ENCODE results near the gene HIVEP3. TPM values are rescaled to one million over a fixed set of nuclear protein-coding genes. Genes with fewer than 3 reads are reported as not detected.
A peak's percentile ranks its signal among the peaks of the same experiment; 100 is the strongest.

Gene HIVEP3
- total and polyA plus RNA-seq, 2 donors (not counting 1 experiment from before 2014, with no cell fraction given) = 2.0 to 5.1 TPM

- Histone ChIP-seq H3K4me1 (ENCODE audit: control insufficient read depth in 2 of 2, insufficient read depth in 2 of 2, low read length in 2 of 2) (peaks cover 43 to 72% of the 10 kb centered on the region in 2 donors), H4K20me1 (ENCODE audit: control insufficient read depth, insufficient read depth, low read length, poor library complexity, severe bottlenecking) (no peaks in the 10 kb centered on the region), H3K4me3 (ENCODE audit: control extremely low read depth in 1 of 5, extremely low read depth in 1 of 5, insufficient read depth in 1 of 5, low read depth in 2 of 5, low read length in 4 of 5) (peak overlapping the region in 3 of 5 experiments; percentile 38 to 58 (median 48)), H3K9ac (ENCODE audit: low read length) (peak overlapping the region; percentile 60), H3K27ac (ENCODE audit: low read length in 2 of 2) (peak overlapping the region; percentile 86 to 94), H3K79me2 (ENCODE audit: control insufficient read depth, insufficient read depth, low read length) (no peaks in the 10 kb centered on the region), H2AFZ (ENCODE audit: insufficient read depth, low read depth, low read length, poor library complexity, severe bottlenecking) (no peak overlapping the region), H3K9me3 (ENCODE audit: control extremely low read depth in 1 of 3, control insufficient read depth in 2 of 3, insufficient read depth in 1 of 3, low read length in 2 of 3) (peaks cover 0 to 13% (median 4%) of the 10 kb centered on the region in 3 donors), H3K36me3 (replicated peaks in 1 of 2; ENCODE audit: control extremely low read depth in 1 of 2, control insufficient read depth in 1 of 2, extremely low read depth in 1 of 2, insufficient read depth in 2 of 2, low read length in 1 of 2) (no peaks in the 10 kb centered on the region), H3K27me3 (replicated peaks in 1 of 4; ENCODE audit: control extremely low read depth in 1 of 4, control insufficient read depth in 3 of 4, insufficient read depth in 4 of 4, low read length in 3 of 4) (no peaks in the 10 kb centered on the region), H3K4me2 (replicated peaks; ENCODE audit: low read depth, low read length, poor library complexity, severe bottlenecking) (peak overlapping the region; percentile 88)
- H3K27me3 Mint-ChIP-seq = no peaks in the 10 kb centered on the region
- 85% methylated on average over 2 of the region's 4 CpGs for WGBS (ENCODE audit: insufficient coverage)
- H3K4me3 Mint-ChIP-seq = peak overlapping the region; percentile 81
- no peaks in the 10 kb centered on the region for H3K9me3 Mint-ChIP-seq (ENCODE audit: insufficient read depth)
- POLR2A ChIA-PET = interaction anchor here (1.2 to 1.8 kb wide), 5 partner anchors 11 to 66 kb away, joined by 3 to 12 read pairs (median 4); no protein-coding TSS in a partner anchor
- H3K27ac Mint-ChIP-seq = peak overlapping the region; percentile 84
- ATAC-seq (ENCODE audit: low read depth) = no peak
- CTCF ChIA-PET = interaction anchor here (0.8 to 3.6 kb wide), 20 partner anchors 12 to 483 kb away, joined by 3 to 24 read pairs (median 4); no protein-coding TSS in a partner anchor
- H3K4me1 Mint-ChIP-seq = peaks cover 73% of the 10 kb centered on the region
- DNase-seq = no peak
- TF ChIP-seq, protein P1, sequence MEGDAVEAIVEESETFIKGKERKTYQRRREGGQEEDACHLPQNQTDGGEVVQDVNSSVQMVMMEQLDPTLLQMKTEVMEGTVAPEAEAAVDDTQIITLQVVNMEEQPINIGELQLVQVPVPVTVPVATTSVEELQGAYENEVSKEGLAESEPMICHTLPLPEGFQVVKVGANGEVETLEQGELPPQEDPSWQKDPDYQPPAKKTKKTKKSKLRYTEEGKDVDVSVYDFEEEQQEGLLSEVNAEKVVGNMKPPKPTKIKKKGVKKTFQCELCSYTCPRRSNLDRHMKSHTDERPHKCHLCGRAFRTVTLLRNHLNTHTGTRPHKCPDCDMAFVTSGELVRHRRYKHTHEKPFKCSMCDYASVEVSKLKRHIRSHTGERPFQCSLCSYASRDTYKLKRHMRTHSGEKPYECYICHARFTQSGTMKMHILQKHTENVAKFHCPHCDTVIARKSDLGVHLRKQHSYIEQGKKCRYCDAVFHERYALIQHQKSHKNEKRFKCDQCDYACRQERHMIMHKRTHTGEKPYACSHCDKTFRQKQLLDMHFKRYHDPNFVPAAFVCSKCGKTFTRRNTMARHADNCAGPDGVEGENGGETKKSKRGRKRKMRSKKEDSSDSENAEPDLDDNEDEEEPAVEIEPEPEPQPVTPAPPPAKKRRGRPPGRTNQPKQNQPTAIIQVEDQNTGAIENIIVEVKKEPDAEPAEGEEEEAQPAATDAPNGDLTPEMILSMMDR (IDR thresholded peaks at IDR 0.05) = no peak
- no peak for TF ChIP-seq EZH2 (IDR thresholded peaks at IDR 0.05; ENCODE audit: borderline replicate concordance, insufficient read depth, low read depth, low read length, poor library complexity, severe bottlenecking)
- intact Hi-C loops (cut with micrococcal nuclease) = loop anchor here (1.0 to 10.0 kb wide), 5 partner anchors 24 to 307 kb away; no protein-coding TSS in a partner anchor
Observed at GRCh38 chr1:41727749-41728115, 191.0 kb downstream of the HIVEP3 start.
